ENCODE measurements around the gene NOS3.
"Not testable (repeated sequence)": the region's sequence is repeated elsewhere in the genome, so short reads cannot be mapped to it uniquely, and the experiment has no call there.

Gene NOS3

GRCh38 chr7:151000897-151001495, 10.2 kb downstream of the NOS3 start:
- no peak for DNase-seq (ENCODE audit: low read depth in 2 of 2)

GRCh38 chr7:151001546-151001945, 10.7 kb downstream of the NOS3 start:
- no peak for DNase-seq (ENCODE audit: low read depth in 2 of 2)

- no peak for DNase-seq (ENCODE audit: low read depth in 2 of 2)
Measured at GRCh38 chr7:151003572-151003971, 12.8 kb downstream of the NOS3 start.

GRCh38 chr7:151005566-151005965, 14.7 kb downstream of the NOS3 start:
- no peak for DNase-seq (ENCODE audit: low read depth in 2 of 2)

- DNase-seq (ENCODE audit: low read depth in 2 of 2): no peak
Measured at GRCh38 chr7:151006590-151007300, 15.9 kb downstream of the NOS3 start.

- DNase-seq (ENCODE audit: low read depth in 2 of 2): no peak
Measured at GRCh38 chr7:151007469-151007898, 16.7 kb downstream of the NOS3 start.

GRCh38 chr7:151008143-151008510, 17.3 kb downstream of the NOS3 start:
- no peak for DNase-seq (ENCODE audit: low read depth in 2 of 2)

- peak; percentile 55 to 65 for DNase-seq (ENCODE audit: low read depth in 2 of 2)
Measured at GRCh38 chr7:151008511-151009323, 17.9 kb downstream of the NOS3 start.

GRCh38 chr7:151009327-151010036, 18.7 kb downstream of the NOS3 start:
- no peak for DNase-seq (ENCODE audit: low read depth in 2 of 2)

- no peak for DNase-seq (ENCODE audit: low read depth in 2 of 2)
Measured at GRCh38 chr7:151010037-151010306, 19.2 kb downstream of the NOS3 start.

- no peak for DNase-seq (ENCODE audit: low read depth in 2 of 2)
Measured at GRCh38 chr7:151010307-151011096, 19.7 kb downstream of the NOS3 start.

- DNase-seq (ENCODE audit: low read depth in 2 of 2): no peak
Measured at GRCh38 chr7:151011097-151011409, 20.2 kb downstream of the NOS3 start.

- DNase-seq (ENCODE audit: low read depth in 2 of 2): not testable (repeated sequence)
Measured at GRCh38 chr7:151011616-151012015, 20.8 kb downstream of the NOS3 start.

- DNase-seq (ENCODE audit: low read depth in 2 of 2): no peak
Measured at GRCh38 chr7:151012031-151012692, 21.3 kb downstream of the NOS3 start.

GRCh38 chr7:151012911-151013347, 22.1 kb downstream of the NOS3 start:
- DNase-seq (ENCODE audit: low read depth in 2 of 2): no peak

- DNase-seq (ENCODE audit: low read depth in 2 of 2): no peak
Measured at GRCh38 chr7:151013356-151013732, 22.5 kb downstream of the NOS3 start.

- DNase-seq (ENCODE audit: low read depth in 2 of 2): peak; percentile 70 to 76
Measured at GRCh38 chr7:151013733-151014497, 23.1 kb downstream of the NOS3 start.

GRCh38 chr7:151014950-151015349, 24.1 kb downstream of the NOS3 start:
- no peak for DNase-seq (ENCODE audit: low read depth in 2 of 2)

- no peak for DNase-seq (ENCODE audit: low read depth in 2 of 2)
Measured at GRCh38 chr7:151015967-151016366, 25.1 kb downstream of the NOS3 start.

- no peak for DNase-seq (ENCODE audit: low read depth in 2 of 2)
Measured at GRCh38 chr7:151016505-151016904, 25.7 kb downstream of the NOS3 start.
